Stimulated activated CD8-positive, alpha-beta memory T cell treated with anti-CD3 and anti-CD28 coated beads, Interleukin-4, amount 100 ng/mL, for 24 hours (primary cell): ENCODE measurements around the gene ZNF616.
"Not testable (repeated sequence)": the region's sequence is repeated elsewhere in the genome, so short reads cannot be mapped to it uniquely, and the experiment has no call there.

Experiments
- DNase-seq: peaks from one replicate; pipeline ENCODE4 v3.0.0-alpha.2; 2020; ENCODE audit warnings: low read depth

The ZNF616 gene

DNA sequence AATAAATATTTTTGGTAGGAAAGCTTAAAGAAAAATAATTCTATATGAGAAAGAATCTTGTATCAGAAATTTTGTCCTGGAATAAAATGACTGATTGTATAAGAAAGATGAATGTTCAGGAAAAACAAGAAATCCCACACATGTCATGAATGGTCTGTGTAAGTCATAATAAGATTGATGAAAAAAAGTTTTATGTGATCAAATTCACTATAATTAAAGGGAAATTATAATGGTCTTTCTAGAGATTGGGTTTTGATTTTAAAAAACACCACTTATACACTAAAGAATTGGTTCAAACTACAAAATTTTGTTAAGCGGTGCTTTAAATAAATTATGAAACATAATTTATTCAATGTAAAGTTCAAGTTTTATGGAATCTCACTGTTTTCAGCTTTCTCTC, 37.0 kb downstream of the ZNF616 start:
- DNase-seq: no peak

DNA sequence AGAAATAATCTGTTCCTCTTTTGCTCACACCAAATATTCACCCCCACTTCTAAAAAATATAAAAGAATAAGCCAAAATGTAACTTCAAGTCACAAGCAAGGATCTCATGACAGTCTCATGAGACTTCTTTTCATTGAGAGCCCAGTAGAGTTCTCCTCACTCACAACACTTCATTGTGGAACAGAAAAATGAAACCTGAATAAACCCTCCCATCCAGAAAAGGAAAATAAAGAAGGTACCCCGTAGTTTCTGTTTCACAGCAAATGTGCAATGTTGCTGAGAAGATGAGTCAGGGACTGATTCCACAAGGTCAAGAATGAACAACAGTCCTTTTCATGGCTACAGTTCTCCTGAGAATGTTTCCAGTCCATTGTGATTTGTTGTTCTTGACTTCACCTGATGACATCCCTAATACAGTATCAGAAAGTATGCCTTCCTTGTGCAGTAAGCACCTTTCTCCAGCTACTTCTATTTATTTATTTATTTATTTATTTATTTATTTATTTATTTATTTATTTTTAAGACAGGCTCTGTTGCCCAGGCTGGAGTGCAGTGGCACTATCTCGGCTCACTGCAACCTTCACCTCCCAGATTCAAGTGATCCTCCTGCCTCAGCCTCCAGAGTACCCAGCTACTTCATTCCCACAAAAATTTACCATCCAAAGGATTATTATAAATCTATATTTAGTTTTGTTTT, 37.7 kb downstream of the ZNF616 start:
- DNase-seq: no peak

DNA sequence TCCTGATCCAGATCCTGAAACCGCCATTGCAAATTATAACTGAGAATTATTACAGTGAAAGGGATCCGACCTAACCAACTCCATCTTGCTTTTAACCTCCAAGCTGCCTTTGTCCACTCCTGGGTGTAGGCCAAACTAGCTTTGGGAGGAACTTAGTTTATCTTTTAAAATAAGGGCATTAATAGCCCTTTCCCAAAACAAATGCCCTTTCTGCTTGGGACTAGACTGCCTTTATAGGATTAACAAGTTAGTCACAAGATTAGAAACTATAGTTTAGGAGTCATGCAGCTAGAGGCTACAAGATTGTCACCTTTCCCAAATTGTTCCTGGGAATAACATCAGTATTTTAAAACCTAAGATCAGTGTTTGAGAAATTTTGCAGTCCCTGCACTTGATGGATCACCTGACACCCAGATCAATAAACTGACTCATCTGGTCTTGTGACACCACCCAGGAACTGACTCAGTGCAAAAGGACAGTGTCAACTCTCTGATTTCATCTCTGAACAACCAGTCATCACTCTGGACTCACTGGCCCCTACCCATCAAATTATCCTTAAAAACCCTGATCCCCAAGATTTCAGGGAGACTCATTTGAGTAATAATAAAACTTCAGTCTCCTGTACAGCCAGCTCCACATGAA, 40.1 kb downstream of the ZNF616 start:
- no peak for DNase-seq

DNA sequence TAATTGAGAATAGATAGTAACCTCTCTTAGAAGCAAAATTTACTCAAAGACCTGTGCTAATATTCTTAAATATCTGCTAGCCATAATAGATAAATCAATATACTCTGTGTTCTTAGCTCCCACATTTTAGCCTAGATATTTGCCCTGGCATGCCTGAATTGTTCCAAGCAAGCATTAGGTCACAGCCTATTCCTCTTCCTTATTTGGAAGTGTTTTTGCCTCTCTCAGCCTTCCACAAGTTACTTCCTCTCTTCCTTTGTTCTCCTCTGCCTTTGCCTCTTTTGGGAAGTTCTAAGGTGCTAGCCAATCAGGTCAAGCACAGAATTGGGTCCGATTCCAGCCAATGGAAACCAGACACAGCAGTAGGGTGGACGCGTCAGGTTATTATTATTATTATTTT, 43.3 kb downstream of the ZNF616 start:
- DNase-seq: not testable (repeated sequence)

DNA sequence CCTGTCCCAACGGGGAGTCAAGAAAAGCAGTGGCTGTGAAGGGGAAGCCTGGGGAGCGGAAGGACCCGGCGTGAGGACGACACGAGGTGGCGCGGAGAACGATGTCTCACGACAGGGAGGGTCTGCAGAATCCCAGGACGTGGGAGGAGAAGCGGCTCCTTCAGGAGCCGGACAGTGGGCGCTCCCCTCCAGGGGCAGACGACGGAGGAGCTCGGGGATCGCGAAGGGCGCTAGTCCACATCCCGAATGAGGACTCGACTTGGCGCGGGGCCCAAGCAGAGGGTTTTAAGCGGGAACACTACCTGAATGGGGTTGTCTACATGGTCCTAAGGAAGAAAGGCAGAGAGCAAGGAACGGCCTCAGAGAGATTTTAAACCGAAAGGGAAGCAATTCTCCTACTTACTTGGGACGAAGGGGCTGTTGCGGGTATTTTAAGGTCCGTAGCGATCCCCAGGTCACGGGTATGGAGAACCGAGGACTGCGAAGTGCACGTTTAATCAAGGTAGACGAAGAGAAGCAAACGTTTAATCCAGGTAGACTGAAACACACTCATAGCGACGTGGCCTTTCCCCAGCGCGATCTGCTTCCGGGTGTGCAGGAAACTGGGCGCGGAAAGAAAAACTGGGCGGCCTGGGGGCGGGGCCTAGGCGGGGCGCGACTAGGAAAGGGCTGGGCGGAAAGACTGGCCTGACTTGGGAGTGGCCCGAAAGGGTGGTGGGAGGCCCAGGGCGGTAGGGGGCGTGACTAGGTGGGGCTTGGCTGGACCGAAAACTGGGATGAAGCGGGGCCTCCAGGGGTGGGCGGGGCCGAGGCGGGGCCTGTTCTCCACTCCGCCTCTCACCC, 44.3 kb downstream of the ZNF616 start, which contains the start of gene ZNF841:
Gene ZNF841 (minus strand): TSS at position 594 of the 843 bp plus-strand sequence. CDS start 10,964 bp downstream, outside the sequence.
- DNase-seq: peak; percentile 81

DNA sequence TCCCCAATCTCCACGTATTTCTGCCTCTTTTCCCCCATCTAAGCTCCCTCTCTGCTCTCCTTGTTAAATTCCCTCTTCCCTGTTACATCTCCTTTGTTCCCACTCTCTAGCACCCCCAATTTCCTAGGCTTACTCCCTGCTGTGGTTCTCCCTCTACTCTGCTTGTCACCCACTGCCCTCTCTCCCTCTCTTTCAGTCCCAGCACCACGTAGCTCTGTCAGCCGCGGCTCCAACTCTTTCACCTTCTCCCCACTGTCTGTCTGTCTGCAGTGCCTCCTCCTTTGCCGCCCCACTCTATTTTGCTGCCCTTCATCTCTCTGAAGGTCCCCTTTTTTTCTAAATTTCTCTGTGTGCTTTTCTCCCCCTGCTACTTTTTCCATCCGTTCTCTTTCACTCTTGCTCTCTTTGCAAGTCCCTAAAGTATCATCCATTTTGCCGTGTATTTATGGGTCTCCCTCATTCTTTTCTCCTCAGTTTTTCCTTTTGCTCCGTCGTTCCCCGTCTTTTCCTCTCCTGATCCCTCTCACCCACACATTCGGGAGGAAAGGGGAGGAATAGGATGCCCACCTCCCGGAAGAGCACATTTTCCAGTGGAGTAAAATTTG, 45.1 kb downstream of the ZNF616 start:
- DNase-seq: no peak

DNA sequence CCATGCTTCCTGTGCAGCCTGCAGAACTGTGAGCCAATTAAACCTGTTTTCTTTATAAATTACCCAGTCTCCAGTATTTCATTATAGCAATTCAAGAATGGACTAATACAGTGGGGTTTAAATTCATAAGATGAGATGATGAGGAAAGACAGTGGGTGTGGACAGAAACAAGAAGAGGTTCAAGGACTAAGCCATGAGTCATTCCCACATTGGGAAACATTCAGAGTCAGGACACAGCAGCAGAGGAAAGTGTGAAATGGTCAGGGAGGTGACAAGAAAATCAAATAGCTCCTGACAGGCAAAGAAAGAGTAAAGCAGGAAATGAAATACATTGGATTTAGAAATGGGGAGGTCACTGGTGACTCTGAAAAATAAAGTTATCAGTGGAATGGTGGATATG, 53.3 kb downstream of the ZNF616 start:
- DNase-seq: no peak

DNA sequence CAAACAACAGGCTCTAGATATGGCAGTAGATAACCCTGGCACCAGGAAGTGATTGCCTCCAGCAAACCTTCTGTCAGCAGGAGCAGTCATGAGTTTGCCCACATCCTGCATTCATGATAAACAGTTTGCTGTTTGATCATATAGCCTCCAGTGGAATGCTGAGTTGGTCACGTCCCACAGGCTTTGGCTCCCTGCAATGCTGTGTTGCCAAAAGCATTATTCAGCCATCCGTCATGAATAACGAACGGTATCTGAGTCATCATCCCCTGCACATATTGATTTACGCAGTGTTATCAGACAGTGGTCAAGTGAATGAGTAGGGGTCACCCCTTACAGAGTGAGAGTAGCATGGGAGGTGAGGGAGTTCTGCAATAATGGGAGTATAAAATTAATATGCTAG, 69.2 kb downstream of the ZNF616 start:
- no peak for DNase-seq

DNA sequence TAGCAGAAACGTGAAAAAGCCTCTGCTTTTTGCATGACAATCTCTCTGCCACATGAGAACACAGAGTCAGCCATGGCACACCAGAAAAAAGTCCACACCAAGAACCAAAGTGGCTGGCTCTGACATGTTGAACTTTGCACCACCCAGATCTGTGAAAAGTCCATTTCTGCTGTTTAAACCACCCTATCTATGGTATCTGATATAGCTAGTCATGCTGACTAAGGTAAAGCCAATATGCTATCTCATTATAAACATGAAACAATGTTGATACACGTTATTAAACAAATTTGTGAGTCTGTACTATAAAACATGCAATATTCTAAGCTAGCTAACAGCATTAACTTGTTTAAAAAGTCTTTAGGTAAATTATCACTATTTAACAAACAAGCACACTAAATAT, 70.1 kb downstream of the ZNF616 start:
- no peak for DNase-seq

DNA sequence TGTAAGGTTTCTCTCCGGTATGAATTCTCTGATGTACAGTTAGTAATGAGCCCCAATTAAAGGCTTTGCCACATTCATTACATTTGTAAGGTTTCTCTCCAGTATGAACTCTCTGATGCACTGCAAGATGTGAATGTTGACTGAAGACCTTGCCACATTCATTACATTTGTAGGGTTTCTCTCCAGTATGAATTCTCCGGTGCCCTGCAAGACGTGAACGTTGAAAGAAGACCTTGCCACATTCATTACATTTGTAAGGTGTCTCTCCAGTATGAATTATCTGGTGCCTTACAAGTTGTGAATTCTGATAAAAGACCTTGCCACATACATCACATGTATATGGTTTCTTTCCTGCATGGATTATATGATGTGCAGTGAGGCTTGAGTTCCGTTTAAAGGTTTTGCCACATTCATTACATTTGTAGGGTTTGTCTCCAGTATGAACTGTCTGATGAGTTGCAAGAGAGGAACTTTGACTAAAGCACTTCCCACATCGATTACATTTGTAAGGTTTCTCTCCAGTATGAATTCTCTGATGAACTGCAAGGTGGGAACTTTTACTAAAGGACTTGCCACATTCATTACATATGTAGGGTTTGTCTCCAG, 73.4 kb downstream of the ZNF616 start:
- DNase-seq: no peak

DNA sequence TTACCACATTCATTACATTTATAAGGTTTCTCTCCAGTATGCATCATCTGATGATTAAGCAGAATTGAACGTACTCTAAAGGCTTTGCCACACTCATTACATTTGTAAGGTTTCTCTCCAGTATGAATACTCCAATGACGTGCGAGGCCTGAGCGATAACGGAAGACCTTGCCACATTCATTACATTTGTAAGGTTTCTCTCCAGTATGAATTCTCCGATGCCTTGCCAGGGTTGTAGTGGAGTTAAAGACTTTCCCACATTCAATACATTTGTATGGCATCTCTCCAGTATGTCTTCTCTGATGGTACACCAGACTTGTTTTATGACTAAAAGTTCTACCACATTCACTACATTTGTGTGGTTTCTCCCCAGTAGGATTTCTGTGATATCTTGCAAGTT, 74.3 kb downstream of the ZNF616 start:
- no peak for DNase-seq
